ENCODE results near the gene GBE1.
A peak's percentile ranks its signal among the peaks of the same experiment; 100 is the strongest.

The GBE1 gene

DNA sequence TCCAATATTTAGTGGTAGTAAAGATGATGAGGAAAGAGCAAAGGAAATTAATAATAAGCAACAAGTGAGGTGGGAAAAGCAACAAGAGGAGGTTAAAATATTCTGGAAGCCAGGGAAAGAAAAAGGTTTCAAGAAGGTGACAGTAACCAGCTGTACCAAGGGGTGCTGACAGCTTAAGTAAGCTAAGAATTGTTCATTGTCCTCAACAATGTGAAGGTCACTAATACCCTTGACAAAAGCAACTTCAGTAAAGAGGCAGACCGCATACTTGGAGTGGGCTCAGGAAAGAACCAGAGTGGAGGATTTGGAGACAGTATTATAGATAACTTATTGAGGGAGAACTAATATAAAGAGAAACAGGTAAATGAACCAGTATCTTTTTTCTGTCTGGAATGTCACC, 116.2 kb downstream of the GBE1 start:
- 100% methylated on average over 1 of the region's 1 CpG for WGBS
- Histone ChIP-seq H3K9me3 (ENCODE audit: control insufficient read depth, low read length) (no peaks in the 10 kb centered on the region), H3K4ac (ENCODE audit: low read depth in 1 of 2, low read length in 2 of 2) (no peak overlapping the region), H3K27me3 (ENCODE audit: control insufficient read depth in 1 of 2, insufficient read depth in 1 of 2, low read length in 2 of 2) (no peaks in the 10 kb centered on the region), H3K4me2 (ENCODE audit: low read length, poor library complexity, severe bottlenecking) (no peak overlapping the region), H3K4me3 (ENCODE audit: insufficient read depth in 1 of 2, low read depth in 1 of 2, low read length in 2 of 2) (no peak overlapping the region), H3K9ac (ENCODE audit: low read length) (no peak overlapping the region), H3K36me3 (ENCODE audit: control insufficient read depth in 1 of 2, insufficient read depth in 2 of 2, low read depth in 1 of 2, low read length in 2 of 2) (peaks cover under 1 to 84% of the 10 kb centered on the region in 2 experiments), H4K91ac (ENCODE audit: low read length) (no peak overlapping the region), H2AFZ (ENCODE audit: low read depth, low read length) (no peak overlapping the region), H3K14ac (ENCODE audit: low read length in 2 of 2) (no peak overlapping the region), H3K79me1 (replicated peaks; ENCODE audit: low read length, poor library complexity, severe bottlenecking) (peaks cover under 1% of the 10 kb centered on the region), H2BK12ac (ENCODE audit: low read length in 2 of 2) (no peak overlapping the region), H3K4me1 (ENCODE audit: control insufficient read depth, insufficient read depth, low read depth, low read length) (no peaks in the 10 kb centered on the region), H3K27ac (ENCODE audit: low read length, poor library complexity, severe bottlenecking) (no peak overlapping the region), H3K23ac (ENCODE audit: low read length in 2 of 2) (no peak overlapping the region), H2BK5ac (ENCODE audit: low read depth, low read length, poor library complexity, severe bottlenecking) (no peak overlapping the region), H3K18ac (ENCODE audit: low read depth in 1 of 2, low read length in 2 of 2) (no peak overlapping the region), H2AK5ac (ENCODE audit: low read length, severe bottlenecking) (no peak overlapping the region), H4K8ac (ENCODE audit: low read length) (no peak overlapping the region), H2BK120ac (ENCODE audit: low read depth, low read length) (no peak overlapping the region), H2BK15ac (ENCODE audit: low read depth, poor library complexity, severe bottlenecking) (no peak overlapping the region)
- no peak for DNase-seq

- 93% methylated on average over 2 of the region's 2 CpGs for WGBS
- Histone ChIP-seq H3K23ac (ENCODE audit: low read length in 2 of 2) (no peak overlapping the region), H3K9me3 (ENCODE audit: control insufficient read depth, low read length) (no peaks in the 10 kb centered on the region), H3K18ac (ENCODE audit: low read depth in 1 of 2, low read length in 2 of 2) (no peak overlapping the region), H3K79me1 (replicated peaks; ENCODE audit: low read length, poor library complexity, severe bottlenecking) (peaks cover 4% of the 10 kb centered on the region), H3K4me3 (ENCODE audit: insufficient read depth in 1 of 2, low read depth in 1 of 2, low read length in 2 of 2) (no peak overlapping the region), H4K8ac (ENCODE audit: low read length) (no peak overlapping the region), H2BK15ac (ENCODE audit: low read depth, poor library complexity, severe bottlenecking) (no peak overlapping the region), H3K36me3 (ENCODE audit: control insufficient read depth in 1 of 2, insufficient read depth in 2 of 2, low read depth in 1 of 2, low read length in 2 of 2) (peaks cover 3 to 84% of the 10 kb centered on the region in 2 experiments), H3K4ac (ENCODE audit: low read depth in 1 of 2, low read length in 2 of 2) (no peak overlapping the region), H3K27ac (ENCODE audit: low read length, poor library complexity, severe bottlenecking) (no peak overlapping the region), H3K4me1 (ENCODE audit: control insufficient read depth, insufficient read depth, low read depth, low read length) (no peaks in the 10 kb centered on the region), H3K27me3 (ENCODE audit: control insufficient read depth in 1 of 2, insufficient read depth in 1 of 2, low read length in 2 of 2) (no peaks in the 10 kb centered on the region), H2BK120ac (ENCODE audit: low read depth, low read length) (no peak overlapping the region), H4K91ac (ENCODE audit: low read length) (no peak overlapping the region), H2BK5ac (ENCODE audit: low read depth, low read length, poor library complexity, severe bottlenecking) (no peak overlapping the region), H3K14ac (ENCODE audit: low read length in 2 of 2) (no peak overlapping the region), H2AFZ (ENCODE audit: low read depth, low read length) (no peak overlapping the region), H3K4me2 (ENCODE audit: low read length, poor library complexity, severe bottlenecking) (no peak overlapping the region), H2AK5ac (ENCODE audit: low read length, severe bottlenecking) (no peak overlapping the region), H3K9ac (ENCODE audit: low read length) (no peak overlapping the region), H2BK12ac (ENCODE audit: low read length in 2 of 2) (no peak overlapping the region)
- DNase-seq: peak; percentile 27
Observed at GRCh38 chr3:81643721-81644120, 117.7 kb downstream of the GBE1 start.

- H3K14ac ChIP-seq (ENCODE audit: low read length in 2 of 2): no peak overlapping the region
- no peak overlapping the region for H3K27ac ChIP-seq (ENCODE audit: low read length, poor library complexity, severe bottlenecking)
- no peak overlapping the region for H2AK5ac ChIP-seq (ENCODE audit: low read length, severe bottlenecking)
- DNase-seq: no peak
- H2BK120ac ChIP-seq (ENCODE audit: low read depth, low read length): no peak overlapping the region
- no peaks in the 10 kb centered on the region for H3K27me3 ChIP-seq (ENCODE audit: control insufficient read depth in 1 of 2, insufficient read depth in 1 of 2, low read length in 2 of 2)
- peaks cover 4% of the 10 kb centered on the region for H3K79me1 ChIP-seq (replicated peaks; ENCODE audit: low read length, poor library complexity, severe bottlenecking)
- no peak overlapping the region for H4K91ac ChIP-seq (ENCODE audit: low read length)
- H3K4ac ChIP-seq (ENCODE audit: low read depth in 1 of 2, low read length in 2 of 2): no peak overlapping the region
- H3K9me3 ChIP-seq (ENCODE audit: control insufficient read depth, low read length): no peaks in the 10 kb centered on the region
- H3K4me3 ChIP-seq (ENCODE audit: insufficient read depth in 1 of 2, low read depth in 1 of 2, low read length in 2 of 2): no peak overlapping the region
- peaks cover 3 to 79% of the 10 kb centered on the region in 2 experiments for H3K36me3 ChIP-seq (ENCODE audit: control insufficient read depth in 1 of 2, insufficient read depth in 2 of 2, low read depth in 1 of 2, low read length in 2 of 2)
- no peak overlapping the region for H2BK12ac ChIP-seq (ENCODE audit: low read length in 2 of 2)
- no peak overlapping the region for H2AFZ ChIP-seq (ENCODE audit: low read depth, low read length)
- no peak overlapping the region for H3K23ac ChIP-seq (ENCODE audit: low read length in 2 of 2)
- no peak overlapping the region for H2BK15ac ChIP-seq (ENCODE audit: low read depth, poor library complexity, severe bottlenecking)
- H2BK5ac ChIP-seq (ENCODE audit: low read depth, low read length, poor library complexity, severe bottlenecking): no peak overlapping the region
- H3K18ac ChIP-seq (ENCODE audit: low read depth in 1 of 2, low read length in 2 of 2): no peak overlapping the region
- H4K8ac ChIP-seq (ENCODE audit: low read length): no peak overlapping the region
- H3K4me2 ChIP-seq (ENCODE audit: low read length, poor library complexity, severe bottlenecking): no peak overlapping the region
- H3K4me1 ChIP-seq (ENCODE audit: control insufficient read depth, insufficient read depth, low read depth, low read length): no peaks in the 10 kb centered on the region
- no peak overlapping the region for H3K9ac ChIP-seq (ENCODE audit: low read length)
Observed at GRCh38 chr3:81638480-81638879, 123.0 kb downstream of the GBE1 start.

DNA sequence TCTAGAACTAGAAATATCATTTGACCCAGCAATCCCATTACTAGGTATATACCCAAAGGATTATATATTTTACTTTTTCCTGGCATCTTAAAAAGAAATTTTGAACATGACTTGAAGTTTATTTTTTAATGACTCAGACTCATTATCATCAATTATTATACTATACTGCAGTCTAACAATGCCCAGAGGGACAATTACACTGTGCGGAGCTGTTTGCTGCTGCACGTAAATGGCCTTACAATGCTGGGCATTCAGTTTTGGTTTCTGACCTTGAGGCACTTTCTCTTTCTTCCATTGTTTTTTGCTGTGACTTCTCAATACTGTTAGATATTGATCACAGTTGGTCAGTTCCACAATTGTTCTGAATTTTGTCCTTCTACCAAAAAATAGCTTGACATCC, 128.8 kb downstream of the GBE1 start:
- Histone ChIP-seq H3K4me3 (ENCODE audit: insufficient read depth in 1 of 2, low read depth in 1 of 2, low read length in 2 of 2) (no peak overlapping the region), H3K23ac (ENCODE audit: low read length in 2 of 2) (no peak overlapping the region), H2BK120ac (ENCODE audit: low read depth, low read length) (no peak overlapping the region), H3K4me2 (ENCODE audit: low read length, poor library complexity, severe bottlenecking) (no peak overlapping the region), H4K91ac (ENCODE audit: low read length) (no peak overlapping the region), H4K8ac (ENCODE audit: low read length) (no peak overlapping the region), H3K18ac (ENCODE audit: low read depth in 1 of 2, low read length in 2 of 2) (no peak overlapping the region), H2AFZ (ENCODE audit: low read depth, low read length) (no peak overlapping the region), H3K27me3 (ENCODE audit: control insufficient read depth in 1 of 2, insufficient read depth in 1 of 2, low read length in 2 of 2) (no peaks in the 10 kb centered on the region), H3K27ac (ENCODE audit: low read length, poor library complexity, severe bottlenecking) (no peak overlapping the region), H3K79me1 (replicated peaks; ENCODE audit: low read length, poor library complexity, severe bottlenecking) (peaks cover 2% of the 10 kb centered on the region), H3K36me3 (ENCODE audit: control insufficient read depth in 1 of 2, insufficient read depth in 2 of 2, low read depth in 1 of 2, low read length in 2 of 2) (peaks cover 0 to 67% of the 10 kb centered on the region in 2 experiments), H3K9ac (ENCODE audit: low read length) (no peak overlapping the region), H3K9me3 (ENCODE audit: control insufficient read depth, low read length) (no peaks in the 10 kb centered on the region), H2BK15ac (ENCODE audit: low read depth, poor library complexity, severe bottlenecking) (no peak overlapping the region), H2BK5ac (ENCODE audit: low read depth, low read length, poor library complexity, severe bottlenecking) (no peak overlapping the region), H3K14ac (ENCODE audit: low read length in 2 of 2) (no peak overlapping the region), H2BK12ac (ENCODE audit: low read length in 2 of 2) (no peak overlapping the region), H3K4ac (ENCODE audit: low read depth in 1 of 2, low read length in 2 of 2) (no peak overlapping the region), H2AK5ac (ENCODE audit: low read length, severe bottlenecking) (no peak overlapping the region), H3K4me1 (ENCODE audit: control insufficient read depth, insufficient read depth, low read depth, low read length) (no peaks in the 10 kb centered on the region)
- no peak for DNase-seq
- WGBS: 96% methylated on average over 2 of the region's 2 CpGs

All from mesenchymal stem cell (in vitro differentiated cells and primary cell).